ENCODE results near the gene SNX11. TPM values are rescaled to one million over a fixed set of nuclear protein-coding genes. Genes with fewer than 3 reads are reported as not detected.

Gene SNX11
- total RNA-seq, 1 experiment from 2014 or later, result 28.1 TPM

DNA sequence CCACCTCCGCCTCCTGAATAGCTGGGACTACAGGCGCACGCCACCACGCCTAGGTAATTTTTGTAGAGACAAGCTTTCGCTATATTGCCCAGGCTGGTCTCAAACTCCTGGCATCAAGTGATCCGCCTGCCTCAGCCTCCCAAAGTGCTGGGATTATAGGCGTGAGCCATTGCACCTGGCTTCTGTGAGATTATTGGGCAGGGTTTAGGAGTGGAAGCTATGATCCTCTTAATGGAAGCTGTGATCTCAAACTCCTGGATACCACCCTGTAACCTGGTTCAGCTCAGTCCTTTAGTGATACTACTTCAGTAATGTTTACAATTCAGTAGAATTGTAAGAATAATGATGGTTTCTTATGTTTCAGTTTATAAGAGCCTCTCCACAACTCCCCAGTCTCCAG is 45.3 kb upstream of the SNX11 start:
- ChIA-PET POLR2A (no interaction called here), CTCF (no interaction called here)
- intact Hi-C loops (cut with micrococcal nuclease; ENCODE audit: unreplicated experiment), result no loop called here
- in situ Hi-C loops (cut with HindIII; ENCODE audit: low pct_unique_long_range_greater_than_20kb, low sequenced_read_pairs), result no loop called here
- no peak for DNase-seq (ENCODE audit: low read depth, low spot score)
- TF ChIP-seq, protein P1, sequence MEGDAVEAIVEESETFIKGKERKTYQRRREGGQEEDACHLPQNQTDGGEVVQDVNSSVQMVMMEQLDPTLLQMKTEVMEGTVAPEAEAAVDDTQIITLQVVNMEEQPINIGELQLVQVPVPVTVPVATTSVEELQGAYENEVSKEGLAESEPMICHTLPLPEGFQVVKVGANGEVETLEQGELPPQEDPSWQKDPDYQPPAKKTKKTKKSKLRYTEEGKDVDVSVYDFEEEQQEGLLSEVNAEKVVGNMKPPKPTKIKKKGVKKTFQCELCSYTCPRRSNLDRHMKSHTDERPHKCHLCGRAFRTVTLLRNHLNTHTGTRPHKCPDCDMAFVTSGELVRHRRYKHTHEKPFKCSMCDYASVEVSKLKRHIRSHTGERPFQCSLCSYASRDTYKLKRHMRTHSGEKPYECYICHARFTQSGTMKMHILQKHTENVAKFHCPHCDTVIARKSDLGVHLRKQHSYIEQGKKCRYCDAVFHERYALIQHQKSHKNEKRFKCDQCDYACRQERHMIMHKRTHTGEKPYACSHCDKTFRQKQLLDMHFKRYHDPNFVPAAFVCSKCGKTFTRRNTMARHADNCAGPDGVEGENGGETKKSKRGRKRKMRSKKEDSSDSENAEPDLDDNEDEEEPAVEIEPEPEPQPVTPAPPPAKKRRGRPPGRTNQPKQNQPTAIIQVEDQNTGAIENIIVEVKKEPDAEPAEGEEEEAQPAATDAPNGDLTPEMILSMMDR (IDR thresholded peaks at IDR 0.05), result no peak
- TF ChIP-seq SIN3A (IDR thresholded peaks at IDR 0.05; ENCODE audit: borderline replicate concordance, insufficient read depth, low read depth, low read length) (no peak), POLR2AphosphoS5 (IDR thresholded peaks at IDR 0.05; ENCODE audit: low read depth, low read length) (no peak), TCF7L2 (IDR thresholded peaks at IDR 0.05; ENCODE audit: low read depth, low read length) (no peak)
- TF ChIP-seq, protein P2, sequence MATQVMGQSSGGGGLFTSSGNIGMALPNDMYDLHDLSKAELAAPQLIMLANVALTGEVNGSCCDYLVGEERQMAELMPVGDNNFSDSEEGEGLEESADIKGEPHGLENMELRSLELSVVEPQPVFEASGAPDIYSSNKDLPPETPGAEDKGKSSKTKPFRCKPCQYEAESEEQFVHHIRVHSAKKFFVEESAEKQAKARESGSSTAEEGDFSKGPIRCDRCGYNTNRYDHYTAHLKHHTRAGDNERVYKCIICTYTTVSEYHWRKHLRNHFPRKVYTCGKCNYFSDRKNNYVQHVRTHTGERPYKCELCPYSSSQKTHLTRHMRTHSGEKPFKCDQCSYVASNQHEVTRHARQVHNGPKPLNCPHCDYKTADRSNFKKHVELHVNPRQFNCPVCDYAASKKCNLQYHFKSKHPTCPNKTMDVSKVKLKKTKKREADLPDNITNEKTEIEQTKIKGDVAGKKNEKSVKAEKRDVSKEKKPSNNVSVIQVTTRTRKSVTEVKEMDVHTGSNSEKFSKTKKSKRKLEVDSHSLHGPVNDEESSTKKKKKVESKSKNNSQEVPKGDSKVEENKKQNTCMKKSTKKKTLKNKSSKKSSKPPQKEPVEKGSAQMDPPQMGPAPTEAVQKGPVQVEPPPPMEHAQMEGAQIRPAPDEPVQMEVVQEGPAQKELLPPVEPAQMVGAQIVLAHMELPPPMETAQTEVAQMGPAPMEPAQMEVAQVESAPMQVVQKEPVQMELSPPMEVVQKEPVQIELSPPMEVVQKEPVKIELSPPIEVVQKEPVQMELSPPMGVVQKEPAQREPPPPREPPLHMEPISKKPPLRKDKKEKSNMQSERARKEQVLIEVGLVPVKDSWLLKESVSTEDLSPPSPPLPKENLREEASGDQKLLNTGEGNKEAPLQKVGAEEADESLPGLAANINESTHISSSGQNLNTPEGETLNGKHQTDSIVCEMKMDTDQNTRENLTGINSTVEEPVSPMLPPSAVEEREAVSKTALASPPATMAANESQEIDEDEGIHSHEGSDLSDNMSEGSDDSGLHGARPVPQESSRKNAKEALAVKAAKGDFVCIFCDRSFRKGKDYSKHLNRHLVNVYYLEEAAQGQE (IDR thresholded peaks at IDR 0.05; ENCODE audit: insufficient read depth in 1 of 2, low read depth in 2 of 2, low read length in 1 of 2), result no peak
- Histone ChIP-seq H3K27me3 (ENCODE audit: control insufficient read depth, insufficient read depth, low read length) (no peaks in the 10 kb centered on the region), H3K36me3 (ENCODE audit: control insufficient read depth, insufficient read depth, low read length) (peaks cover 4% of the 10 kb centered on the region), H3K27ac (ENCODE audit: low read length) (no peak overlapping the region), H3K4me1 (ENCODE audit: control insufficient read depth, insufficient read depth, low read length) (no peaks in the 10 kb centered on the region), H3K9me3 (ENCODE audit: control insufficient read depth, insufficient read depth, low read depth, low read length) (no peaks in the 10 kb centered on the region), H3K4me3 (ENCODE audit: low read depth in 2 of 2, low read length in 2 of 2) (no peak overlapping the region)
- BruUV-seq (replicated peaks), result no TSS peak
- no peak for ATAC-seq

DNA sequence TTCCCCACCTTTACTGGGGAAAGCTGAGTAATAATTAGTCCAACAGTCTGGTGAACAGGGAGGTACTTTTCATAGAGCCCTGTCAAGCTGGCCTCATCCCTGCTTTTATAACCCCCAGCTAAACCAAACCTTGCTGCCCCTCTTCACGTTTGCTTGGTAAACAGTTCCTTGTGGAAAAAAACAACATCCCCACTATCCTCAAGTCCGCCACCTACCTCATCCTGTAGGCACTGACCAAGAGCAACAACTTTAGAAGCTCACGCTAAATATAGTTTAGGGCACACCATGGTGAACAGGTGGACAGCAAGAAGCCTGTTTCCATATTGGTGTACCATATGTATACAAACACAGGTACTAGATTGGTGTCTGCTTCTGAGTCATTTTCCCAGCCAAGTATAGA is 42.9 kb upstream of the SNX11 start:
- POLR2A ChIA-PET, result interaction anchor here (2.0 kb wide), 1 partner anchor 16 kb away, joined by 9 read pairs; the partner anchor contains the start of gene NFE2L1

More for the DNA sequence above, 42.9 kb upstream of the SNX11 start:
- no peak for DNase-seq (ENCODE audit: low read depth, low spot score)
- H3K4me1 ChIP-seq (ENCODE audit: control insufficient read depth, insufficient read depth, low read length), result no peaks in the 10 kb centered on the region
- CTCF ChIA-PET, result no interaction called here
- ATAC-seq, result no peak
- H3K4me3 ChIP-seq (ENCODE audit: low read depth in 2 of 2, low read length in 2 of 2), result no peak overlapping the region
- H3K9me3 ChIP-seq (ENCODE audit: control insufficient read depth, insufficient read depth, low read depth, low read length), result no peaks in the 10 kb centered on the region
- H3K36me3 ChIP-seq (ENCODE audit: control insufficient read depth, insufficient read depth, low read length), result no peaks in the 10 kb centered on the region
- H3K27ac ChIP-seq (ENCODE audit: low read length), result no peak overlapping the region
- intact Hi-C loops (cut with micrococcal nuclease; ENCODE audit: unreplicated experiment) (no loop called here), in situ Hi-C loops (cut with HindIII; ENCODE audit: low pct_unique_long_range_greater_than_20kb, low sequenced_read_pairs) (no loop called here)
- no TSS peak for BruUV-seq (replicated peaks)
- H3K27me3 ChIP-seq (ENCODE audit: control insufficient read depth, insufficient read depth, low read length), result no peaks in the 10 kb centered on the region
- TF ChIP-seq TCF7L2 (IDR thresholded peaks at IDR 0.05; ENCODE audit: low read depth, low read length) (no peak), SIN3A (IDR thresholded peaks at IDR 0.05; ENCODE audit: borderline replicate concordance, insufficient read depth, low read depth, low read length) (no peak), POLR2AphosphoS5 (IDR thresholded peaks at IDR 0.05; ENCODE audit: low read depth, low read length) (no peak)
- TF ChIP-seq, protein P1 (IDR thresholded peaks at IDR 0.05), result no peak
- TF ChIP-seq, protein P2 (IDR thresholded peaks at IDR 0.05; ENCODE audit: insufficient read depth in 1 of 2, low read depth in 2 of 2, low read length in 1 of 2), result no peak
